ENCODE data around the gene SRGAP1.
A peak's percentile ranks its signal among the peaks of the same experiment; 100 is the strongest.

Gene SRGAP1

DNA sequence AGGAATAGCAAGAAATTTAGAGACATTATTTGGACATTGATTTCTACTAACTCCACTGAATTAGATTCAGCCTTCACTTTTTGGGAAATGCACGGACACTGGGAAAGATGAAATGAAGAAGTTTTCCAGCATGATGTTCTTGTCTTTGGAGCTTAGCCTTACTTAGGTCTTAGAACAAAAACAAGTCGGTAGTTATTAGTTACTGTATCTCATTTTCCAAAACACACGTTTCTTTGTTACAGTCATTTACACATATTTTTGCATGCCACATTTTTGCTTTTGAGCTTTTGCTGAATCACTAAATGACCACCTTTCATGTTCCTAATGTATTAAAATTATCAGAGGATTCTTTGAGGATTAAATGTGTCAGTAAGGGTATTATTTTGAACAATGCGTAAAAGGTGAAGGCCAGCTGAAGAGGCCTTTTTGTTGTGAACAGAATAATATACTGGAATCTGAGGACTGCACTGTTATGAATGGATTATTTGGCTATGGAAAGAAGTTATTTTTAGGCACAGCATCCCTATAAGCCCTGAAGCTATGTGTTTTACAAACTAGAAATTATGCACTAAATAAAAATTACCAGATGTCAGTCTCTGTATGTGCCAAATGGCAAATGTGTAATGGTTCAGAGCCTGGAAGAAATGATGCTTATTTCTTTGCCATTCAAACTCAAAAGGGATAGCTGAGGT lies 138.2 kb downstream of the SRGAP1 start:
- TF ChIP-seq GATA2 (IDR thresholded peaks at IDR 0.05; ENCODE audit: low read depth, low read length) (no peak), GATA3 (IDR thresholded peaks at IDR 0.05; ENCODE audit: low read depth, low read length) (no peak)

DNA sequence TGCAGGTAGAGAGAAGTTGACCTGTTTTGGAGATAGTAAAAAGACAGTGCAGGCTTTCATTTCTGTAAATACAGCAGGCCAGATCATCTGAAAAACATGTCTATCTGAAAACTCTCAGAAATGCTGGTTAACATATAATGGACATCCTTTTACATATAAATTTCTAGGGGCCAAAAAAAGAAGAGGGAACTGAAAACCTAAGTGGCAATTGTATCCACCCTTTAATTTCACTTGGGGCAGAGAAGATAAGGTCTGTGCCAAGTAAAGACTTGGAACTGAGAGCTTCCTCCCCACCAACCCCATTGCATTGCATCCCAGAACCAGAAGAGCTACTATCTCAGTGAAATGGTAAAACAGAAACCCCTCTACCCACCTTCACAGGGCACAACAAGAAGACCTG lies 141.0 kb downstream of the SRGAP1 start:
- TF ChIP-seq GATA2 (IDR thresholded peaks at IDR 0.05; ENCODE audit: low read depth, low read length), result no peak
- no peak for TF ChIP-seq GATA3 (IDR thresholded peaks at IDR 0.05; ENCODE audit: low read depth, low read length)

DNA sequence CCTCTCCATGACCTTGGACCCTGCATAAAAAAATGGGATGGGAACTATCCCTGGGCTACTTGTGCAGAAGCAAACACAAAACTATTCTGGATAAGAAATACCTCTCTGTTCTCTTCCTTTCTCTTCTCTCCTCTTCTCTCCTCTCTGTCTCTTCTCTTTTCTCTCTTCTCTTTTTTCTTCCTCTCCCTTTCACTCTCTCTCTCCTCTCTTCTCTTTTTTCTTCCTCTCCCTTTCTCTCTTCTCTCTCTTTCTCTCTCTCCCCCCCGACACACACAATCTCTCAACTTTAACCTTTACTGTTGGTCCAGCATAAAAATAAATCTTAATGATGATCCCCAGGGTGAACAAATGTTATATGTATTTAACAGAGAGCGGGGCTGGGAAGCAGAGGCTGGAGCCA lies 141.4 kb downstream of the SRGAP1 start:
- TF ChIP-seq GATA2 (IDR thresholded peaks at IDR 0.05; ENCODE audit: low read depth, low read length), result no peak
- no peak for TF ChIP-seq GATA3 (IDR thresholded peaks at IDR 0.05; ENCODE audit: low read depth, low read length)

DNA sequence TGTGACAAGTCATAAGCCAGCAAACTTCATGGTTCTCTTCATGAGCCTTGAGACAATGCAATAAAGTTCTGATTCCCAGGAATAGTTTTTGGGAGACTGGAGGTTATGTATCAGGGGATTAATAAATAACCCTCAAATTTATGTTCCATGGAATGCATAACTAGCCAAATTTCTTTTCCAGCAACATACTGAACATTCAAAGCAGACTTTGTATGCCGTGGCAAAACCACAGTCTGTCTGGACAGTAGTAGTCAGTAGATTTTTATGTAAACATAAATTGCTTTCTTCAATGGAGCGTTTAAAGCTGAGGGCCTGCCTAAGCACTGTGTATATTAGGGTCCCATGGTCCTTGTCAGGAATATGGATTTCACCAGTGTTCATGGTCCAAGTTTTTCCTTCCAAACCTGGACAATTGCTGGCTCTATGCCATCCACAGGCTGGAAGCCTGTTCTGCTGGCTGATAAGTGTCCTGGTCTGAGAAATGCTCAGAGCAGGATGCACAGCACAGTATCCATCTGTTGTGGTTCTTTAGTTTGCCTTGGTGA lies 144.9 kb downstream of the SRGAP1 start:
- TF ChIP-seq GATA3 (IDR thresholded peaks at IDR 0.05; ENCODE audit: low read depth, low read length) (no peak), GATA2 (IDR thresholded peaks at IDR 0.05; ENCODE audit: low read depth, low read length) (no peak)

DNA sequence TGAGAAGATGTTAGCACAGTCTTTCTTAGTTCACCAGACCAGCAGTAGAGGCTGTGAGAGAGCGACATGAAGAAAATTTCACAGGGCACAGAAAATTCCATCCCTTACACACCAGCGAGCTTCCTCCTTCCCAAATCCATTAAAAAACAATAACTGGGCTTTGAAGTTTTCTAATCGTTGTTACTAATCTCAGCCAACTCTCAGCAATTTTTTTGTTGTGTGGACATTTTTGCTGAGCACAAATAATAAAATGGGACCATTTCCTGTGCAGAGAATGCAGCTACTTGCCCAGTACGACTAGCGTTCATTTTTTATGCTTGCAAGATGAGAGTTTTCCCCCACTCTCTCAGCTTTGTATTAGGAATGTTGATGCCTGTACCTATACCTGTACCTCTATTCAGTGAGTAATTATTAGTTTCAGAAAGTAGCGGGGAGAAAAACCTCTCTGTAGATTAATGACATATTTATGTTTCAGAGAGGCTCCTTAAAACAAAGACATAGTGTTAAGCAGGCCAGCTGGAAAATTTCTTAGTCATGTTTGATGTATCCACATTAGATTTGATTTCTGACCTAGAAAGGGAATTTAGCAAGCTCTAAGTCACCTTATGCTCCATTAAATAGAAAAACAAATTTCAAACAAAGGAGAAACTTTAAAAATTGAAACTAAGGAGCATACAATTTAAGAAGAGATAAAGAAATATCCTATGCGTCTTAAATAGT lies 146.5 kb downstream of the SRGAP1 start:
- TF ChIP-seq GATA2 (IDR thresholded peaks at IDR 0.05; ENCODE audit: low read depth, low read length) (no peak), GATA3 (IDR thresholded peaks at IDR 0.05; ENCODE audit: low read depth, low read length) (no peak)

DNA sequence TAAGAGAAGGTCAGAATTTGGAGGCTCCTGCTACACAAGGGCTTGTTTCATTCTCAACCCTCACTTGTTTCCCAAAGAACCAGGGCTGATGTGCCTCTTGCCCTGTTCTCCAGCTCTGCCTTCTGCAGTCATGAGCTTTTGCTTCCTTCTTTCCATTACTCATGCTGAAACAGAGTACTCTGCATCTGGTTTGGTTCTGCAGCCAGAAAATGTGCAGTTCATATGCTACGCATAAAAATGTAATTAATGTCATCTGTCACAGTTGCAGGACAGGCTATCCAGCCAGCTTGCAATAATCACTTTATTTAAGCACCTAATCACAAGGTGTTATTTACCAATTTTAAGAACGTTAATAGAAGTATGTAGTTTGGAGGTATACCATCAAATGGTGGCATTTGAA lies 150.2 kb downstream of the SRGAP1 start:
- TF ChIP-seq GATA2 (IDR thresholded peaks at IDR 0.05; ENCODE audit: low read depth, low read length) (no peak), GATA3 (IDR thresholded peaks at IDR 0.05; ENCODE audit: low read depth, low read length) (no peak)

DNA sequence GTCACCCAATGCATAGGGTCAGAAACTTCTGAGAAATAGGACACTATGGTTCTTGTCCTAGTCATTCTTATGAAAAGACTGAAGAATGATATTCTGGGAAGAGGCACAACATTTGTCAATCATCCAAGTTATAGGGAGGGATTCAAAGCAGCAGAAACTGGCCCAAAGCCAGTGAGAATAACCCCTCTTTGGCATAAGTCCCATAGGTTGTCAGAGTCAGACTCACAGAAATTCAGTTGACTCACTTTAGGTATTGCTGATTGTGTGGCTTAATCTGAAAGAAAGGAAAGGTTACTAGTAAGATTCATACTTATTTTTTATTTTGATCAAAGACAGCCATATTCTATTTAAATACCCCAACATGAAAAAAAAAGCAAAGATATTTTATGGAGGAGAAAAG lies 151.0 kb downstream of the SRGAP1 start:
- TF ChIP-seq GATA2 (IDR thresholded peaks at IDR 0.05; ENCODE audit: low read depth, low read length), result no peak

DNA sequence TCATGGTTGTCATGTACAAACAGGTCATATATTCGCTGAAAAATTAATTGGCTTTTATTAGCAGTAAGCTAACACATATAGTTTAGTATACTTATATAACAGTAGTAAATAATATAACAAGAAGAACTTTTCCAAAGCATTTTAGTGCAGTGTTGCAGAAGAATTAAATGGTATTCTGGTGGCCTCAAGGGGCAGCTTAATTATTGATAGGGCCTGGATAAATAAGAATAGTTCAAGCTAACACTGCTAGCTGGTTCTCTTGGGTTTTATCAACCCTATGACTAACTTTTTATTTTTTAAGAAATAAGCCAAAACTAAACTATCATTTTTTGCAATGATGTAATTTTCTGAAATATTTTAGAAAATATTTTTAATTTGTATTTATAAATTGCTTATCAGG lies 152.1 kb downstream of the SRGAP1 start:
- TF ChIP-seq GATA2 (IDR thresholded peaks at IDR 0.05; ENCODE audit: low read depth, low read length) (no peak), GATA3 (IDR thresholded peaks at IDR 0.05; ENCODE audit: low read depth, low read length) (no peak)

DNA sequence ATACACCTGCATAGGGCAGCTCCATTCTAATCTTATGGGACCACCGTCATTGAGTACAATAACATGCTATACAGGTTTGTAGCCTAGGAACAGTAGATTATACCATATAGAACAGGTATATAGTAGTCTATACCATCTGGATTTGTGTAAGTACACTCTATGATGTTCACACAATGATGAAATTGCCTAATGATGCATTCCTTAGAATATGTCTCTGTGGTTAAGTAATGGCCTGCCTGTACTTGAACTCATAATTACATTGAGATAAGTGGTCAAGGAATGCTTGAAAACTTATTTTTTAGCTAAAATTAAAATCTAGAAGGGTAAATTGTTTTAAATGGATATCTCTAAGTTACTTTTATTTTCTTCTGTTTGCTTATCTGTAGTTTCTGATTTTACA lies 152.7 kb downstream of the SRGAP1 start:
- TF ChIP-seq GATA3 (IDR thresholded peaks at IDR 0.05; ENCODE audit: low read depth, low read length) (no peak), GATA2 (IDR thresholded peaks at IDR 0.05; ENCODE audit: low read depth, low read length) (no peak)

DNA sequence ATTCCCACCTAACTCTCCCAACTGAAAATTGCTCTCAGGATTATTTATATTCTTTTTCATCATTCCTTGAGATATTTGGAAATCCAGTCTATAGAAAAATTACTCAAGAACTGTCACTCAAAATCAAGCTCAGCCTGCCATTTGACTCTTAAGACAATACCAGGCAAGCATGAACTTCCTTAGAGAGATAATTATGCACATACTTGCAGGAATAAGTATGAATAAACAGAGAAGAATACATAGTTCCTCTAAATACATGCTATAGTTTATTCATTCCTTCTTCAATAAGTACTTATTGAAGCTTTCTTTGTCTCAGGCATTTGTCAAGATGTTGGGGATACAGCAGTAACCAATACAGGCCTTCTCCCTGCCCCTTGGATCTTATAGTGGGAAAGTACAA lies 154.1 kb downstream of the SRGAP1 start:
- TF ChIP-seq GATA2 (IDR thresholded peaks at IDR 0.05; ENCODE audit: low read depth, low read length), result no peak
- no peak for TF ChIP-seq GATA3 (IDR thresholded peaks at IDR 0.05; ENCODE audit: low read depth, low read length)

DNA sequence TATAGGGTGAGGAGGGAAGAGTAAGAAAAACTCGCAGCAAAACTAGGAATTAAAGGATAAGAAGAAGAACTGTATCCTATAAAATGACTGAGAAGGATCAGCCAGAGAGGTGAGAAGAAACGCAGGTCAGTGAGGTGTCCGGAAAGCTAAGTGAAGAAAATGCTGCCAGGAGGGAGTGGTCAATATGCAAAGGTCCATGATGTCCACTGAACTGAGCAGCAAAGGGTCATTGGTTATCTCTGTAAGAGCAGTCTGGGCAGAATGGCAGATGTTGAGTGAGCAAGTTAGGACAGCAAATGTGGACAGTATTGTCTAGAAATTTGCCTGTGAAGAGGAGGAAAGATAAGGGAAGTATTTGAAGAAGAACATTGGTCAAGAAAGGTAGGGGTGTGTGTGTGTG lies 155.4 kb downstream of the SRGAP1 start:
- no peak for TF ChIP-seq GATA3 (IDR thresholded peaks at IDR 0.05; ENCODE audit: low read depth, low read length)
- TF ChIP-seq GATA2 (IDR thresholded peaks at IDR 0.05; ENCODE audit: low read depth, low read length), result no peak

DNA sequence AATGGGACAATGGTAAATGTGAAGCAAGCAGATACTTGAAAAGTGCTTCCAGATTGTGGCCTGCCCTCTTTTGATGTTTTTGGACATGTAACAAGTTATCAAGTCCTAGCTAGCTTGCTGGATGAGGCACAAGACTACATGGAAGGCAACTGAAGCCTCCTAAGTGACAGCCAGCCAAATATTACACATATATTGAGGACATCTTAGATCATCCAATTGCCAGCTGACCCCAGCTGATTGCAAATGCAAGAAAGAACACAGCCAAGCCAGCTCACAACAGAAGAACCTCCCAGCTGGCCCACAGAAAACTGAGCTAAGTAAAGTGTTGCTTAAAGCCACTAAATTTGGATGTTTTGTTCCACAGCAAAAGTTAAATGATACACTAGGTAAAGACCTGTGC lies 156.9 kb downstream of the SRGAP1 start:
- TF ChIP-seq GATA3 (IDR thresholded peaks at IDR 0.05; ENCODE audit: low read depth, low read length), result no peak
- no peak for TF ChIP-seq GATA2 (IDR thresholded peaks at IDR 0.05; ENCODE audit: low read depth, low read length)

DNA sequence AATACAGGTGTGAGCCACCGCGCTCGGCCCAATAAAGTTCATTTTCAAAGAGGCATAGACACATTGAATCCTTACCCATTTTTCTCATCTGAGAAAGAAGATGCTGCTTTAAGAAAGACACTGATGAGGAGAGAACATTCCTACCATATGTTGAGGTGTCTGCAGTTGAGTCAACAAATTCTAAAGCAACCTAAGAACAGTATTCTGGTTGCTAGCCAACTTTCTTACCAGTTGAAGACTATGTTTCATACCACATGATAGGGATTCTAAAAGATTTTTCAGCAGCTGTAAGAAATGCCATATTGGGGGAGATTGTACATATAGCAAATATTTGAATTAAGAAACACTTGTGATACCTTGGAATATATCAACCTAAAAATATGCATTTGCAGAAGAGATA lies 160.1 kb downstream of the SRGAP1 start:
- no peak for TF ChIP-seq GATA2 (IDR thresholded peaks at IDR 0.05; ENCODE audit: low read depth, low read length)
- no peak for TF ChIP-seq GATA3 (IDR thresholded peaks at IDR 0.05; ENCODE audit: low read depth, low read length)

DNA sequence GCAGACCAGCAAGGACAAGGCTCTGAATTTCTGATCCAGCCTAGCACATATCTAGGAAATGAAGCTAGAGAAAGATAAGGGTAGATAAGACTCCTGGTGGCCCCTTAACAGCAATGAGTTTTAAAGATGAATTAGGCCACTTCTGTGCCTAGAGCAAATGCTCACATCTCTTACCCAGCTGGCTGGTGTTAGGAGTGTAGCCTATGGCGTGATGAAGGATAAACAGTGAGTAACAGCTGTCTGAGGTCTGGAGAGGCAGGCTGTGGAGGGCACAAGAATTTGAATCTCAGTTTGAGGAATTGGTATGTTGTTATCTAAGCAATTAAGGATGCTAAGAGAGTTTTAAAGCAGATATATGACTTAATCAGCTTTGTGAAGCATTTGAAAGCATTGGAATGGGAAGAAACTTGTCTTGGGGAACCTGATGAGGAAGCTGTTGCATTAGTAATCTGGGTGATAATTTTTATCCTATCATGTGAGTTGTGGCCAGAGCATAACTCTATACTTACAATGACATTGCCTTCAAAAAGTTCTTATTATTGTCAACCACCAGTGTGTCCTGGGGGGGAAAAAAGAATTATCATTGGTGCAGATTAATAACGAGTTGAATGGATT lies 161.8 kb downstream of the SRGAP1 start:
- TF ChIP-seq GATA2 (IDR thresholded peaks at IDR 0.05; ENCODE audit: low read depth, low read length), result 0 out of 2 replicates have a peak, but pooled peaks have one; percentile 5
- no peak for TF ChIP-seq GATA3 (IDR thresholded peaks at IDR 0.05; ENCODE audit: low read depth, low read length)

DNA sequence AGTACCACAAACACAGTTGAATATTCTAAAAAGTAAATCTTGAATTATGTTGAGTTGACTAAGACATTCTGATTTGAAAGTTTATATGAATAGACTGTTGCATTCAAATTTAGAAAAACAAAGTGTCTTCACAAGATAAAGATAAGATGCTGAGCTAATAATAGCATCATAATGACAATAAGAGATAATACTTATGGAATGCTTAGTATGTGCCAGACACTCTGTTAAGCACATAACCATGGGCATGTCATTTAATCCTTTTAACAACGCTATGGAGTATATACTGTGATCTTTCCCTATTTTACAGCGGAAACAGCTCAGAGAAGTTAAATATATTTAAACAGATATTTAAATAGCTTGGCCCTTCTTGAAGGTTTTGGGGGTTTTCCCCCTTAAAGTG lies 163.4 kb downstream of the SRGAP1 start:
- TF ChIP-seq GATA2 (IDR thresholded peaks at IDR 0.05; ENCODE audit: low read depth, low read length), result no peak
- TF ChIP-seq GATA3 (IDR thresholded peaks at IDR 0.05; ENCODE audit: low read depth, low read length), result no peak

All from SH-SY5Y (cell line).